ENCODE measurements around the gene TBC1D17.
"Not testable (repeated sequence)": the region's sequence is repeated elsewhere in the genome, so short reads cannot be mapped to it uniquely, and the experiment has no call there.

Gene TBC1D17

DNA sequence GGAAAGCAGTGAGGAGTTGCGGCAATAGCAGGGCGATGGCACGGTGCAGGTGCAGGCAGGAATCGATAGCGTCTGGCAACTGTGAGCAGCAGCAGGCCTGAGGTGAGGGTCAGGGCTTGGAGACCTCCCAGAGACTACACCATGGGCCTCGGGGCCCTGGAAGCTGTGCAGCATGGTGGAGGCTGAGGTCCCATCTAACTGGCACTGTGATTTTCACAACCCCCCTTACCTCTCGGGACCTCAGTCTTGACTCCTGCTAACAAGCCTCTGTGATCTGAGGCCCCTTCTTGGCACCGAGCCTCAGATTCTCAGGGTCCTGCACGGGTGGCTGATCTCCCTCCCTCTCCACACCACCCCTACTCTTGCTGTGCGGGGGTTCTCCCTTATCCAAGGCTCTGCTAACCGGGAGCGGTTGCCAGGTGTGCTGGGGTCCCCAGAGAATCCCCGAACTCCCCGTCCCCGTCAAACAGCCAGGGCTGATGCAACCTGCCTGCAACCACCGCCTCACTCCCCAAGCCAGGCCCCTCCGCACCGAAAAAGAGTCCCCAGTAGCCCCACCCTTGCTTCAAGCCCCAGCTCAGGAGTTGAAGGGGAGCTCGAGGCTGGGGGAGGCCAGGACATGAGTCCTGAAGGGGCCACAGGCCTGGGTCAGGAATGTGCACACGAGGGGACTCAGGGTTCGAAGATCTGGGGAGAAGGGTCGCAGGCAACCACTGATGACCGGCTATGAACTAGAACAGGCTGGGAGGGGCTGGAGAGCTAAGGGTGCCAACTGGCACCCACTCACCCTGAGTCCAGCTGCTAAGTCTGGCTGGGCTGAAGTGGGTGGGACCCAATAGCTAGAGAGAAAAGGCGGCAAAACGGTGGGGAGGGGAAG is 46.7 kb downstream of the TBC1D17 start:
- DNase-seq = no peak

- not testable (repeated sequence) for DNase-seq
Observed at GRCh38 chr19:49924881-49925210, 47.3 kb downstream of the TBC1D17 start.

DNA sequence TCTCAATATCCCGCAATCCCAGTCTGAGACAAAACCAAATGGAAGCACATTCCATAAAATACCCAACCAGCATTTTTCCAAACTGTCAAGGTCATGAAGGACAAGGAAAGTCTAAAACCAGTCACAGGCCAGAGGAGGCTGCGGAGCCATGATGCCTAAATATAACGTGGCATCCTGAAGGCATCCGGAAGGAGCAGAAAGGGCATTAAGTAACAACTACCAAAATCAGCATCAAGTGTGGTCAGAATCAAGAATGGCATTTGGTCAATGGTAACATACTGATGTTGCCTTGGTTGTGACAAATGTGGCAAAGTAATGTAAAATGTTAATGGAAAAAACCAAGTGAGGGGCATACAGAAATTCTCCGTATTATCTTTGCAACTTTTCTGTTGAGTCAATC is 48.0 kb downstream of the TBC1D17 start:
- no peak for DNase-seq

GRCh38 chr19:49926515-49926914 is 49.0 kb downstream of the TBC1D17 start:
- DNase-seq = no peak

- no peak for DNase-seq
Observed at GRCh38 chr19:49927526-49928264, 50.2 kb downstream of the TBC1D17 start.

DNA sequence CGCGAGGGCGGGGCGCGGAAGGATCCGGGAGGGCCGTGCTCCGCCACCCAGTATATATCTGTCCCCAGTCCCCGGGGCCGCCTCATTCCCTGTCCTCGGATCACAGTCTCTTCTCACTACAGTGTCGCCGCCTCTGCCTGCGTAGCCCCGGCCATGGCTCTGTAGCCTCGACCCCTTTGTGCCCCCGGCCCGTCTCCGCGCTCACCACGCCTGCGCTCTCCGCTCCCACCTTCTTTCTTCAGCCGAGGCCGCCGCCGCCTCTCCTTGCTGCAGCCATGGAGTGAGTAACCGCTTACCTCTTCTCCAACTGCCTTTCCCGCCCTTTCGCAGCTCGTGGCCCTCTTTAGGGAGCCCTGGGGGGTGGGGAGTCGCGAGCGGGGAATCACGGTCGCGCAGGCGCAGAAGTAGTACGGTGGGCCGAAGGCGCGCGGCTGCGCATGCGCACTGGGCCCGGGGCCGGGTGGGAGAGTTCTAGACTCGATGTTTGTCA is 51.7 kb downstream of the TBC1D17 start, which contains the start of the genes ATF5 and NUP62:
ATF5 (plus strand) TSS at position 85 of the 490 bp plus-strand sequence. CDS start 1,646 bp downstream, outside the sequence.
NUP62 (minus strand) TSS at position 384 of the 490 bp plus-strand sequence. CDS start 19,697 bp downstream, outside the sequence.
- peak; percentile 88 for DNase-seq

DNA sequence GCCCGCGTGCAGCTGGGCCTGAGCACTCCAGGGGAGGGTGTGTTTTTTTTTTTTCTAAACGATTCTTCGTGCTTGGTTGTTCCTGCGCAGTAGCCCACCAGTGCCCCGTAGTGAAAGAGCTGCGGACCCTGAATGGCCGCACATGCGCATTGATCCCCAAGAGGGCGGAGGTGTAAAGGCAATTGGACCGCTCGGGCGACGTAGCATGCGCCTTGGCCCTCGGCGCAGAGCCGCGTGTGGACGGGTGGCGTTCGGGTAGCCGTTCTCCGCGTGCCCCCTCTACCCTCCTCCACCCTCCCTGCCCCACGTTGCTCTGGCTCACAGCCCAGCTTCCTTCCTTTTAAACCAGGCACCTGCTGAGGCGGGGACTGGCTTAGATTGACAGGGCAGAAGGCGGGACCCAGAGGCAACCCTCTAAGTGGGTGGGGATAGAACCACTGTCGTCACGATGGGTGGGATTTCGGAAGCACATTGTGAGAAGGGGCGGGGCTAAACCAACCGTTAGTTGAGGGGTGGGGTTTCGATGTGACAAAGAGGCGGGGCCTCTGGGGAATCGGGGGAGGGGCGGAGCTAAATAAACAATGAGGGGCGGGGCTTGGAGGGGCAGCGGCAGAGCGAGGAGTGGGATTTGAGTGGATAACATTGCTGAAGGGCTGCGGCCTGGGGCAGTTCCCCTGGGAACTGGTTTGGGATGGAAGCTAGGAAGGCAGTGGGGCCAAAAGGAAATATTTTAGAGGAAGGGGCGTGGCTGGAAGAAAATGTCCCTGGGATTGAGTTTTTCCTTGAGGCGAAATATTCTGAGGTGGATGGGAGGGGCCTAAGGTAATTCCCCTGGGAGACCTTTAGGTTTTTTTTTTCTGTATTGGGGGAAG is 52.3 kb downstream of the TBC1D17 start:
- peak; percentile 92 to 93 for DNase-seq

DNA sequence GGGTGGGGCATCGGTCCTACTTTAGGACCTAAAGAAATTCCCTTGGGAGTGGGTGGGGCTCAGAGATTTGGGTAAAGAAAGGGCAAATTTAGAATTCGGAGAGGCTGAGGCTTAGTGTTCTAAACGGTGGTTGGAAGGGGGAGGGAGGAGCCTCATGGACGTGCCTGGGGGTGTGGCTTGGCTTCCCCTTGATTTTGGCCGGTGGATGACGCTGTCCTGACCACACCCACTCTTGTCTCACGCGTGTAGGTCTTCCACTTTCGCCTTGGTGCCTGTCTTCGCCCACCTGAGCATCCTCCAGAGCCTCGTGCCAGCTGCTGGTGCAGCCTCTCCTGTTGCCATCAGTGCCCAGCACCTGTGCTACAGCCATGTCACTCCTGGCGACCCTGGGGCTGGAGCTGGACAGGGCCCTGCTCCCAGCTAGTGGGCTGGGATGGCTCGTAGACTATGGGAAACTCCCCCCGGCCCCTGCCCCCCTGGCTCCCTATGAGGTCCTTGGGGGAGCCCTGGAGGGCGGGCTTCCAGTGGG is 53.0 kb downstream of the TBC1D17 start:
- DNase-seq = no peak

- DNase-seq = no peak
Observed at GRCh38 chr19:49931293-49932040, 54.0 kb downstream of the TBC1D17 start.

DNA sequence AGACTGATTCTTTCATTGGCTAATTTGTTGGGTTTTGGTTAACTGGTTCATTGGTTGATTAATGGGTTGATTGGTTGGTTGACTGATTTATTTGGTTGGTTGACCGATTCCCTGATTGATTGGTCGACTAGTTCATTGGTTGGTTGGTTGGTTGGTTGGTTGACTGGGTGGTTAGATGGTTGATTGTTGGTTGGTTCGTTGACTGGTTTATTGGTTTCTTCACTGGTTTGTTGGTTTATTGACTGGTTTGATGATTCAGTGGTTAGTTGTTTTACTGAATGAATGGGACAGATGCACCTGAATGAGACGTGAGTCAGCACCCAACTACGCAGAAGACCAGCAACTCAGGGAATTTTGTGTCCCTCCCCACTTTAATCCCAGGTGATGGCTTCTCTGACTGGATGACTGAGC is 54.5 kb downstream of the TBC1D17 start:
- DNase-seq = no peak

- no peak for DNase-seq
Observed at GRCh38 chr19:49932731-49933131, 55.2 kb downstream of the TBC1D17 start.

- no peak for DNase-seq
Observed at GRCh38 chr19:49933643-49934042, 56.1 kb downstream of the TBC1D17 start.

DNA sequence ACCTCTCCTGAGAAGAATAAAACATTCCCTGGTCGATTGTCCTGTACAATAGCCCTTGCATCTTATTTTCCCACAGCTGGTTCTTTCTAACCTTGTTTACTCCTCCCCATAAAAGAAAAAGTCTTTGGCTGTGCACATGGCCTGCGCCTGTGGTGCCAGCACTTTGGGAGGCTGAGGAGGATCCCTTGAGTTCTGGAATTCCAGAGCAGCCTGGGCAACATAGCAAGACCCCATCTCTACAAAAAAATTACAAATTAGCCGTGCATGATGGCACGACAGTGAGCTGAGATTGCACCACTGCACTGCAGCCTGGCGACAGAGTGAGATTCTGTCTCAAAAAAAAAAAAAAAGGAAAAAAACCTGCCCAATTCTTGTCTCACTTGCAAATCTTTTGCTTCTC is 59.0 kb downstream of the TBC1D17 start:
- DNase-seq = no peak

DNA sequence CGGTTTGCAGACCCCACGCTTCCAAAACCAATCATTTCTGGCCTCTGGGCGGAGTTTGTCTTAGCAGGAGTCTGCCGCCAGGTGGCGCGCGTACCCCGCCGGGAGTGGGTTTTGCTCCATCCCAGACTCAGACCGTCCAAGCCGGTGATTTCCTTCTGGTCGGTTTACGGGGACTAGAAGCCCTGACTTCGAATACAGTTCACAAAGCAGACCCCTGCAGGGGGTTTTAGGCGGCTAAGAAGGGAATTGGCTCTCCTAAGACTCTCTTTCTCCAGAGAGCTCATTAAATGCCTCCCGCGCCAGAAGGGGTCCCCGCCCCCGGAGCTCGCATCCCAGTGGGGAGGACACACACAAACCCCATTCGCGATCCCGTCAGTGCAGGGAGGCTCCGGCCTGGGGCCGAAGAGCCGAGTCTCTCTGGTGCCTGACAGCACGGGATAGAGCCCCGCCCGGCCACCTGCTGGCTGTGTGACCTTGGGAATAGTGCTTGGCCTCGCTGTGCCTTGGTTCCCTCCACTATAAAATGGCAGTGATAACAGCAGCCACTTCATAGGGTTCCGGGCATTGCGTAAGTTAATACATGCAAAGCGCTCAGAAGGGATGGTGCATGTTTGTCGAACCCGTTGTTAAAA is 60.4 kb downstream of the TBC1D17 start:
- DNase-seq = peak; percentile 67 to 73
